Measurements from ENCODE around the gene POLA1. TPM values are rescaled to one million over a fixed set of nuclear protein-coding genes. Genes with fewer than 3 reads are reported as not detected.

Gene POLA1
- total and polyA plus RNA-seq, 2 donors (not counting 1 experiment from before 2014, with no cell fraction given) = 3.0 to 16.3 TPM

DNA sequence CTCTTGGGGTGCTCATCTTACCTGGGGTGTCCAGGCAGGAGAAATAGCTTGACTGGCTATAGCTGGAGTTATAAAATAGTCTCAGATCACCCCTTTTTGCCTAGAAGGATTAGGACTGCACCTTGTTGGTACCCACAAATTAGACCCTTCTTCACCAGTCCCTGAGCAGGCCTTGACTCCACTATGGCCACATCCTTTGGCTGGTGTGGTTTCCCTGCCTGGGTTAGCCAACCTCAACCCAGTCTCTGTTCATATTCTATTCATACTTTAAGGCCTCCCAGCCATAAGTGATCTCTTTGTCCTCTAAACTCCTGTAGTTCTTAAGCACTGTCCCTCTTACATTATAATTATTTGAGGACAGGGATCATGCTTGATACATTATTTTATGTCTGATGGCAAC is 252.7 kb downstream of the POLA1 start:
- Mint-ChIP-seq H3K4me3 (no peak overlapping the region), H3K9me3 (ENCODE audit: insufficient read depth) (no peaks in the 10 kb centered on the region), H3K4me1 (no peaks in the 10 kb centered on the region), H3K27ac (no peak overlapping the region), H3K27me3 (no peaks in the 10 kb centered on the region)
- no peaks in the 10 kb centered on the region for H3K27me3 ChIP-seq (replicated peaks in 1 of 4; ENCODE audit: control extremely low read depth in 1 of 4, control insufficient read depth in 3 of 4, insufficient read depth in 4 of 4, low read length in 3 of 4)
- no peak overlapping the region for H3K27ac ChIP-seq (ENCODE audit: low read length in 2 of 2)
- H4K20me1 ChIP-seq (ENCODE audit: control insufficient read depth, insufficient read depth, low read length, poor library complexity, severe bottlenecking) = no peaks in the 10 kb centered on the region
- POLR2A ChIA-PET = no interaction called here
- intact Hi-C loops (cut with micrococcal nuclease) = no loop called here
- no peak for DNase-seq
- CTCF ChIA-PET = no interaction called here
- TF ChIP-seq, protein P1, sequence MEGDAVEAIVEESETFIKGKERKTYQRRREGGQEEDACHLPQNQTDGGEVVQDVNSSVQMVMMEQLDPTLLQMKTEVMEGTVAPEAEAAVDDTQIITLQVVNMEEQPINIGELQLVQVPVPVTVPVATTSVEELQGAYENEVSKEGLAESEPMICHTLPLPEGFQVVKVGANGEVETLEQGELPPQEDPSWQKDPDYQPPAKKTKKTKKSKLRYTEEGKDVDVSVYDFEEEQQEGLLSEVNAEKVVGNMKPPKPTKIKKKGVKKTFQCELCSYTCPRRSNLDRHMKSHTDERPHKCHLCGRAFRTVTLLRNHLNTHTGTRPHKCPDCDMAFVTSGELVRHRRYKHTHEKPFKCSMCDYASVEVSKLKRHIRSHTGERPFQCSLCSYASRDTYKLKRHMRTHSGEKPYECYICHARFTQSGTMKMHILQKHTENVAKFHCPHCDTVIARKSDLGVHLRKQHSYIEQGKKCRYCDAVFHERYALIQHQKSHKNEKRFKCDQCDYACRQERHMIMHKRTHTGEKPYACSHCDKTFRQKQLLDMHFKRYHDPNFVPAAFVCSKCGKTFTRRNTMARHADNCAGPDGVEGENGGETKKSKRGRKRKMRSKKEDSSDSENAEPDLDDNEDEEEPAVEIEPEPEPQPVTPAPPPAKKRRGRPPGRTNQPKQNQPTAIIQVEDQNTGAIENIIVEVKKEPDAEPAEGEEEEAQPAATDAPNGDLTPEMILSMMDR (IDR thresholded peaks at IDR 0.05) = no peak
- no peak for TF ChIP-seq EZH2 (IDR thresholded peaks at IDR 0.05; ENCODE audit: borderline replicate concordance, insufficient read depth, low read depth, low read length, poor library complexity, severe bottlenecking)
- H3K4me1 ChIP-seq (ENCODE audit: control insufficient read depth in 2 of 2, insufficient read depth in 2 of 2, low read length in 2 of 2) = no peaks in the 10 kb centered on the region
- H2AFZ ChIP-seq (ENCODE audit: insufficient read depth, low read depth, low read length, poor library complexity, severe bottlenecking) = no peak overlapping the region
- H3K36me3 ChIP-seq (replicated peaks in 1 of 2; ENCODE audit: control extremely low read depth in 1 of 2, control insufficient read depth in 1 of 2, extremely low read depth in 1 of 2, insufficient read depth in 2 of 2, low read length in 1 of 2) = no peaks in the 10 kb centered on the region
- no peaks in the 10 kb centered on the region for H3K79me2 ChIP-seq (ENCODE audit: control insufficient read depth, insufficient read depth, low read length)
- no peaks in the 10 kb centered on the region for H3K9me3 ChIP-seq (ENCODE audit: control extremely low read depth in 1 of 3, control insufficient read depth in 2 of 3, insufficient read depth in 1 of 3, low read length in 2 of 3)
- no peak overlapping the region for H3K4me3 ChIP-seq (ENCODE audit: control extremely low read depth in 1 of 5, extremely low read depth in 1 of 5, insufficient read depth in 1 of 5, low read depth in 2 of 5, low read length in 4 of 5)
- no peak overlapping the region for H3K9ac ChIP-seq (ENCODE audit: low read length)
- no peak for ATAC-seq (ENCODE audit: low read depth)
- no peak overlapping the region for H3K4me2 ChIP-seq (replicated peaks; ENCODE audit: low read depth, low read length, poor library complexity, severe bottlenecking)

DNA sequence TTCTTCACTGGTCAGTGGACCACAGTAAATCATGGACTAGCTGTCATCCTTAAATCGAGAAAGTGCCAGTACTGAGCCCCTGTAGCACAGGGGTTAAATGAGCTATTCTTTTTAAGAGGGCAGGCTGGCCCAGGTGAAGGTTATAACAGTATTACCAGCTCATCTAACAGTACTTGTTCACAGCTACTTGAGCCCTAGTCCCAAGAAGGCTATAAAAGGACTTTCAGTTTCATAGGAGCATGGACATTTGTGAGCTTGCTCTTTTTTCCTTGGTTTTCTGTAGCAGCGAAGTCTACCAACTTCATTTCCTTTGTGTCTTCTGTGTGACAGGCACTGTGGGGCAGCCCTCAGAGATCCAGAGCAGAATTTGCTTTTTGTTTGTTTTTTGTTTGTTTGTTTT is 261.0 kb downstream of the POLA1 start:
- no CpG with 5 or more reads among the region's 2 CpGs for WGBS (ENCODE audit: insufficient coverage)
- Histone ChIP-seq H3K36me3 (replicated peaks in 1 of 2; ENCODE audit: control extremely low read depth in 1 of 2, control insufficient read depth in 1 of 2, extremely low read depth in 1 of 2, insufficient read depth in 2 of 2, low read length in 1 of 2) (no peaks in the 10 kb centered on the region), H3K79me2 (ENCODE audit: control insufficient read depth, insufficient read depth, low read length) (no peaks in the 10 kb centered on the region), H3K4me1 (ENCODE audit: control insufficient read depth in 2 of 2, insufficient read depth in 2 of 2, low read length in 2 of 2) (no peaks in the 10 kb centered on the region), H3K4me2 (replicated peaks; ENCODE audit: low read depth, low read length, poor library complexity, severe bottlenecking) (no peak overlapping the region), H3K27ac (ENCODE audit: low read length in 2 of 2) (no peak overlapping the region), H3K4me3 (ENCODE audit: control extremely low read depth in 1 of 5, extremely low read depth in 1 of 5, insufficient read depth in 1 of 5, low read depth in 2 of 5, low read length in 4 of 5) (no peak overlapping the region), H3K27me3 (replicated peaks in 1 of 4; ENCODE audit: control extremely low read depth in 1 of 4, control insufficient read depth in 3 of 4, insufficient read depth in 4 of 4, low read length in 3 of 4) (no peaks in the 10 kb centered on the region), H2AFZ (ENCODE audit: insufficient read depth, low read depth, low read length, poor library complexity, severe bottlenecking) (no peak overlapping the region), H3K9ac (ENCODE audit: low read length) (no peak overlapping the region), H4K20me1 (ENCODE audit: control insufficient read depth, insufficient read depth, low read length, poor library complexity, severe bottlenecking) (no peaks in the 10 kb centered on the region), H3K9me3 (ENCODE audit: control extremely low read depth in 1 of 3, control insufficient read depth in 2 of 3, insufficient read depth in 1 of 3, low read length in 2 of 3) (no peaks in the 10 kb centered on the region)
- no peak overlapping the region for H3K4me3 Mint-ChIP-seq
- DNase-seq (no peak), ATAC-seq (ENCODE audit: low read depth) (no peak)
- CTCF ChIA-PET = no interaction called here
- H3K4me1 Mint-ChIP-seq = no peaks in the 10 kb centered on the region
- POLR2A ChIA-PET = no interaction called here
- H3K27me3 Mint-ChIP-seq = no peaks in the 10 kb centered on the region
- H3K9me3 Mint-ChIP-seq (ENCODE audit: insufficient read depth) = no peaks in the 10 kb centered on the region
- H3K27ac Mint-ChIP-seq = no peak overlapping the region
- intact Hi-C loops (cut with micrococcal nuclease) = no loop called here
- TF ChIP-seq EZH2 (IDR thresholded peaks at IDR 0.05; ENCODE audit: borderline replicate concordance, insufficient read depth, low read depth, low read length, poor library complexity, severe bottlenecking) = no peak
- TF ChIP-seq, protein P1 (IDR thresholded peaks at IDR 0.05) = no peak

Data from B cell (primary cell).